Inflammatory macrophage treated with lipopolysaccharide for 4 hours (primary cell): ENCODE data around the gene COPE.
"Not testable (repeated sequence)": the region's sequence is repeated elsewhere in the genome, so short reads cannot be mapped to it uniquely, and the experiment has no call there.

ENCODE experiments used
- DNase-seq: peaks from one replicate; pipeline ENCODE4 v3.0.0-alpha.2; 2020

Gene COPE

DNA sequence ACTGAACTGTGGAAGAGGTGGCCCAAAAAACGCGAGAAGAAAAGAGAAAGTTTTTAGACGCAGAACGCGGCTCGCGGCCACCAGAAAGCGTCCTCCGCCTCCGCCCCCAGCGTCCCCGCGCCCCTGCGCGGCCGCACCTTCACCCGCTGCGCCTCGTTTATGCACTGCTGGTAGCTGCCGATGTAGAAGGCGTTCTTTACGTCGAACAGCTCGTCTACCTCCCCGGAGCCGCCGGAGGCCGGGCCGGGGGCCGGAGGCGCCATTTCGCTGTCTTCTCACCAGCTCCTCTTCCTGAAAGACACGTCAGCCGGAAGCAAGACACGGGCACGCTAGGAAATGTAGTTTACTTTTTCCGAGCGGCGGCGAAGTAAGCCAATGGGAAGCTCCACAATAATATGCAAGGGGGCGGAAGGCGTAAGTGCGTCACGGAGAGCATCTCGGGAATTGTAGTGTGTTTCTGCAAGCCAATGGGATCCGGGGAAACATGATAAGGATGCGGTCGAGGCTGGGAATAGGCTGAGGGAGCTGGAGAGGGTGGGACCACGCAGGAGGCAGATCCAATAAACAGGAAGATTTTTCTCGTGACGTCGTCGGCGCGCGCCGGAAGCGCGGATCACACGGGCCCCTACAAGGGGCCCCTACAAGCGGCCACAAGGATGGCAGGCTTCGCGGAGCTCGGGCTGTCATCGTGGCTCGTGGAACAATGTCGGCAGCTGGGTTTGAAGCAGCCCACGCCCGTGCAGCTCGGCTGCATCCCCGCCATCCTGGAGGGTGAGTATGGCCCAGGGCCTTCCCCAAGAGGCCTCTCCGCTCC is at the start of gene COPE, which contains the start of gene DDX49:
Gene COPE (minus strand): TSS at position 302 of the 814 bp plus-strand sequence. CDS start 39 bp downstream, at position 263.
Gene DDX49 (plus strand): TSS at position 630 of the 814 bp plus-strand sequence. CDS start 27 bp downstream, at position 657.
- DNase-seq: peak; percentile 100

DNA sequence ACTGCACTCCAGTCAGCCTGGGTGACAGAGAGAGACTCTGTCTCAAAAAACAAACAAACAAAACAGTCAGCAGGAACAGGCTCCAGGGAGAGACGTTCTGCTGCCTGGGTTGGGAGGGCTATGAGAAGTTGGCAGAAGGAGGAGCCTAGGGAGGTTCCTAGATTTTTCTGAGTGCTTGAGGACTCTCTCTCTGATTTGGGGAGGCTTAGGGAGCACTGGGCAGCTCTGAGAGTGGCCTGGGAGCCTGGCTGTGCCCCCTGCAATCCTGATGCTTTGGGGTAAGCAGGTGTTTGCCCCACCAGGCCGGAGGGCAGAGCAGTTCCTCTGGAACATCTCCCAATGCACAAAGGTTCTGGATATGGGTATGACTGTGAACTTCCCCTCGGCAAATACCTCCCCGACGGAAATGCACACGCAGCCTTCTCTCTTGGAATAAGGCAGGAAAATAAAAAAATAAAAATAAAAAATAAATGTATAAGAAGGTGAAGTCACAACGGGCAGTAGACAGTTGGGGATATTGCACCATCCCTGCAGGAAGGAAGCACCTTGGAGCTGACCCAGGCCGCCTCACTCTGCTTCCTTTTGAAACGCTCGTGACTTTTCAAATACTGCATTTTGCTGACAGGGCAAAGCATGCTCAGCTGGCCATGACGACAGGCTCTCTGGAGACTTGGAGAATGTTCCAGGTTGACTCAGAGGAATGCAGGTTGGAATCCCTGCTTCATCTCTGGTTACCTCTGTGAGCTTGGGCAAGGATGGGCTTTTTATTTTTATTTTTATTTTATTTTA is 48.4 kb upstream of the COPE start:
- peak; percentile 66 for DNase-seq

DNA sequence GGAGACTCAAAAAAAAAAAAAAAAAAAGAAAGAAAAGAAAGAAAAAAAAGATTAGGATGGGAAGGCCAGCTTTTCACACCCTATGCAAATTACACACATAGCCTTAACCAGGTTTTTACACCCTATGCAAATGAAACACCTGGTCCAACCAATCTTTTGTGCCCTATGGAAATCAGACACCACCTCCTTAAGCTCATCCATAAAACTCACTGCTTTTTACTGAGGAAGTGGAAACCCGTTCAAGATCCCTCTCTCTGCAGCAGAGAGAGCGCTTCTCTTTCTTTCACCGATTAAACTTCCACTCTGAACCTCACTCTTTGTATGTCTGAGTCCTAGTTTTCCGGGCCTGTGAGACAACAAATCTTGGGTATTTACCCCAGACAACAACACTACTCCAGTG is 47.1 kb upstream of the COPE start:
- no peak for DNase-seq

DNA sequence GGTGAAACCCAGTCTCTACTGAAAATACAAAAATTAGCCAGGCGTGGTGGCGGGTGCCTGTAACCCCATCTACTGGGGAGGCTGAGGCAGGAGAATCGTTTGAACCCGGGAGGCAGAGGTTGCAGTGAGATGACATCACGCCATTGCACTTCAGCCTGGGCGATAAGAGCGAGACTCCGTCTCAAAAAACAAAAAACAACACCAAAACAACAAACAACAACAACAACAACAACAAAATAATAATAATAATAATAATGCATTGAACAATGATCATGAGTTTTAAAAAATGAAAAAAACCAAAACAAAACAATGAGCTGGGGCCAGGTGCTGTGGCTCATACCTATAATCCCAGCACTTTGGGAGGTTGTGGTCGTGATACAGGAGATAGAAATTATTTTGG is 44.9 kb upstream of the COPE start:
- no peak for DNase-seq

DNA sequence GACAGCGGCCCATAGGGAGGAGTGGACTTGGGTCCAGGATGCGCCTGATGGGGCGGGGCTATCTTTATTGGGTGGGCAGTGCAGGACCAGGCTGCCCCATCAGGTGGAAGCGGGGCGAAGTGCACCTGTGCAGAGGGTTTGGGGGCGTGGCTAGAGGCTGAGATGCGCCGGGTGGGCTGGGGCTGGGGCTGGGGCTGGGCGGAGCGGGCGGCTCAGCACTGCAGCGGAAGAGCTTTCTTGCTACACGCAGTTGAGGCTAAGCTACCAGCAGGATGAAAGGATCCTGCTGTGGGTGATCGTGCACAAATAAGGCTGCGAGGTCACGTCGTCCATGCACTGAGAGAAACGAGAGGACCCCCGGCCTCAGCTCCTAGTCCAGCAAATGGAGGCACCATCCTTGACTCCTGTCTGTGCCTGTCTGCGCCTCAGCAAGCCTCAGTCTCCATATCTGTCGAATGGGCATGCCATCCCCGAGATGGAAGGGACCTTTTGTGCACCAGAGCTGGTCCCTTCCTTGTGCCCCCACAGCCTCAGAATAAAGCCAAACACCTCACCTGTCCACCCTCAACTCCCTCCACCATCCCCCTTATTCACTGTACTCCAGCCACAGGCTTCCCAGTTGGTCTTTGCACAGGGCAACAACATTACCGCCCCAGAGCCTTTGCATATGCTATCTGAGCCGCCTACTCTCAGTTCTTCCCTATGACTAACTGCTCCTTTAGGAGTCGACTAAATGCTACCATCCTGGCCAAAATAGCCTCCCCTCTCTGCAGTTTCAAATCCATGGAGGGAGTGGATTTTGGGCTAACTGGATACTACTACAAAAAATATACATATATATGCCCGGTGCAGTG is 42.8 kb upstream of the COPE start:
- DNase-seq: no peak

DNA sequence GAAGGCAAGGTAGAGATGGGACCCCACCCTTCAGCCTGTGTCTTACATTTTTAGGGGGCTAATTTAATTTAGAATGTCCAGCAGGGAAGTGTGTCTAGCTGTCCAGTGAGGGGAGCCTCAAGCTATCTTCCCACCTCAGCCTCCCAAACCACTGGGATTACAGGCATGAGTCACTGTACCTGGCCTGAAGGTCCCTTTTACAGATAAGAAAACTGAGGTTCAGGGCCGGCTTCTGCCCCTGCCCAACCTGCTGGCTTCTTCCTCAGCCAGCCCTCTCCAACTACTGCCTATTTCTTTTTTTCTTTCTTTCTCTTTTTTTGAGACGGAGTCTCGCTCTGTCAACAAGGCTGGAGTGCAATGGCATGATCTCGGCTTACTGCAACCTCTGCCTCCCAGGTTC is 41.2 kb upstream of the COPE start:
- no peak for DNase-seq

DNA sequence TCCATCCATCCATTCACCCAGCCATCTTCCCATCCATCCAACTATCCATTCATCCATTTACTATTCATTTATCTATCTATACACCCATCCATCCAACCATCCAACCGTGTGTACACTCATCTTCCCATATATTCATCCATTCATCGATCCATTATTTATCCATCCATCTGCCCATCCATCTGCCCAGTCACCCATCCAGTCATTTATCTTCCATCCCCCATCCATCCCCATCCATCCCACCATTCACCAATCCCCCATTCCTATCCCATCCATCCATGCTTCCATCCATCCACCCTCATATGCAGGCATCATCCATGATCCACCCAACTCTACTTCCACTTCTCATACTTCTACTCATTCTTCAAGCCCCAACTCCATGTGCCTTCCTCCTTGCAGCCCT is 35.9 kb upstream of the COPE start:
- DNase-seq: no peak

DNA sequence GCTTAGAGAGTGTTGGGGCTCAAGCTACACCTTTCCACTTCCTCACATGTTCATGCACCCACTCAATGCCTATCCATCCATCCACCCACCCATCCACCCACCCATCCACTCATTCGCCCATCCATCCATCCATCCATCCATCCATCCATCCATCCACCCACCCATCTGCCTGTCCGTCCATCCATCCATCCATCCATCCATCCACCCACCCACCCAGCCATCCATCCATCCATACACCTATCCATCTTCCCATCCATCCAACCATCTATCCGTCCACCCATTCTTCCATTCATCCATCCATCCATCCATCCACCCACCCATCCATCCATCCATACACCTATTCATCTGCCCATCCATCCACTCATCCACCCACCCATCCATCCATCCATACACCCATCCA is 34.9 kb upstream of the COPE start:
- DNase-seq: no peak

DNA sequence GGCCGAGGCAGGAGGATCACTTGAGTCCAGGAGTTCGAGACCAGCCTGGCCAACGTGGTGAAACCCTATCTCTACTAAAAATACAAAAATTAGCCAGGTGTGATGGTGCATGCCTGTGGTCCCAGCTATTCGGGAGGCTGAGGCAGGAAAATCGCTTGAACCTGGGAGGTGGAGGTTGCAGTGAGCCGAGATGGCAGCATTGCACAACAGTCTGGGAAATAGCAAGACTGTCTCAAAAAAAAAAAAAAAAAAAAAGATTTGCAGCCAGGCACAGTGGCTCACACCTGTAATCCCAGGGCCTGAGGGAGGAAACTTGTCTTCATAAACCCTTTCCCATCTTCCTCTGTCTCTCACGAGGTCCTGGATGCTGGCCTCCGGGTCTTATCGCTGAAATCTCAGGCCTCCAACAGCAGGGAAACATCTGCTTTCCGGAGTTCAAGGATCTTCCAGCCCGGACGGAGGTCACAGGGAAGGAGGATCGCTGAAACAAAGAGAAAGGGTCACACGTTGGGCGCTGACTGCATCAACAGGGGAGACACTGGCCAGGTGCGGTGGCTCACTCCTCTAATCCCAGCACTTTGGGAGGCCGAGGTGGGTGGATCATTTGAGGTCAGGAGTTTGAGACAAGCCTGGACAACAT is 33.3 kb upstream of the COPE start:
- not testable (repeated sequence) for DNase-seq

DNA sequence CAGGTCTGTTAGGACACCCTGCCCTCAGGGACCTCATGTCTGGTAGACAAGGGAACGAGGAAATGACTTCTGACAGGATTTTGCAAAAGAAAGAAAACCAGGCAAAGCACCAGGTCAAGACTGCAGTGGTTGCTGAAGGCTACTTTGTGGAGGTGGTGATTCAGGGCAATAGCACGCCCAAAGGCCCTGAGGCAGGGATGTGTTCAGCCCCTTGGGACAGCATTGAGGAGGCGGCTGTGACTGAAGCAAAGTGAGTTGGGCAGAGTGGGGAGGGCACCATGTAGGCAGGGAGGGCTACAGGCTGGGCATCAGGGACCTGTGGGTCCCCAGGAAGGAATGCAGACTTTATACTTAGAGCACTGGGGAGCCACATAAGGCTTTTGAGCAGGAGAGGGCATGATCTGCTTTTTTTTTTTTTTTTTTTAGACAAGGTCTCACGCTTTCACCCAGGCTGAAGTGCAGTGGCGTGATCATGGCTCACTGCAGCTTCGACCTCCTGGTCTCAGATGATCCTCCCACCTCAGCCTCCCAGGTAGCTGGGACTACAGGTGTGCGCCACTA is 32.6 kb upstream of the COPE start:
- DNase-seq: no peak

DNA sequence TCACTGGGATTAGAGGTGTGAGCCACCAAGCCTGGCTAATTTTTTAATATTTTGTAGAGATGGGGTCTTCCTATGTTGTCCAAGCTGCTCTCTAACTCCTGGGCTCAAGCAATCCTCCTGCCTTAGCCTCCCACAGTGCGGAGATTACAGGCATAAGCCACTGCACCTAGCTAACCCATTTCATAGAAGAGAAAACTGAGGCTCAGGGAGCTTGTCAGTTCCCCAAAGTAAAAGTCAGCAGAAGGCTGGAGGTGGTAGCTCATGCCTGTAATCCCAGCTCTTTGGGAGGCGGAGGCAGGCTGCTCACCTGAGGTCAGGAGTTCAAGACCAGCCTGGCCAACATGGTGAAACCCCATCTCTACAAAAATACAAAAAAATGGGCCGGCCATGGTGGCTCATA is 30.7 kb upstream of the COPE start:
- DNase-seq: no peak

DNA sequence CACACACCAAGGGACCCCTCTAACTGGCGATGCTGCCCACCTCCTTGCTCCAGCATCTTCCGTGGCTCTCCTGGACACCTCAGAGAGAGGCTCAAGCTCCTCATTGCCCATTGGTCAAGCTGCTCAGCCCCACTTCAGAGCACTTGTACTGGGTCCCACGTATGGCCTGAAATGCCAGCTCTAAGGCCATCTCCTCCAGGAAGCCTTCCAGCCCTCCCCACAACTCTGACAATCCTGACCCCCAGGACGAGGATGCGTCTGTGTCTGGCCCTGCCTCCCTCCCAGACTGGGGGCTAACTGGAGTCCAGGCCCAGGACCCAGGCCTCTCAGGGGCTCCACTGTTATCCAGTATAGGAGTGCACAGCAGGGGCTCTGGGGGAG is 29.8 kb upstream of the COPE start:
- DNase-seq: no peak

DNA sequence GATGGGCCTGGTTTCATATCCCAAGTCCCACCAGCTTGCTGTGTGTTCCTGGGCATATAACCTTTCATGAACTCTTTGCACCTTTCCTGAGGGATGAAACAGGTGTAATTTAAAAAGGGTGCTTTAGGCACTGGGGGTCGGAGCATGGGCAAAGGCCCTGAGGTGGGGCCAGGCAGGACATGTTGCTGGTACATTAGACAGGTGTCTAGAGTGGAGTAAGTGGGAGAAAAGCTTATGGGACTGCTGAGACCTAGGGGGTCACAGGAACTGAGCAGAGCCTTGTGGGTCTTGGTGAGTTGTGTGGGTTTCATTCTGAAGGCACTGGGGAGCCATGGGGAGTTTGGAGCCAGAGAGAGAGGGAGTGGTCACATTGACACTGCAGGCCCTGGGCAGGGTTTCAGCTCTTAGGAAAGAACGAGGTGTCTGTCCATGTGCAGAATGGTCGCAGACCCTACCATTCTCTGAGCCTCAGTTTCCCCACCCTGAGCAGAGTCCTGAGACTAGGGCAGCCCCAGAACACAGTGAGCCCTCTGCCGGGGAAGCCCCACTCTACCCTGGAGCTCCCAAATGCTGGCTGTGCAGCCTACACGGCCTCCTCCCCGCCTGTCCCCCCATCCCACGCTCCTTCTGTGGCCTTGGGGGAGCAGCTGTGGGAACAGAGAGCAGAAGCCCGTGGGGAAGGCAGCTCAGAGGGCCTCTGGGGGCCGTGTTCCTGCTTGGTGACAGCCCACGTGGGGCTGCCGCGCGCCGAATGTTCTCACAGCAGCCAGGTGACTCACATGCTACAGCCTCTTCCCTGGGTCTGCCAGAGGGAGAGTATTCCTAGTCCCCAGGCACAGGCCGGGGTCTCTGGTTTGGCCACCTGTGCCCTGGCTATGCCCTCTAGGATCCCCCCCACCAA is 29.1 kb upstream of the COPE start:
- no peak for DNase-seq

DNA sequence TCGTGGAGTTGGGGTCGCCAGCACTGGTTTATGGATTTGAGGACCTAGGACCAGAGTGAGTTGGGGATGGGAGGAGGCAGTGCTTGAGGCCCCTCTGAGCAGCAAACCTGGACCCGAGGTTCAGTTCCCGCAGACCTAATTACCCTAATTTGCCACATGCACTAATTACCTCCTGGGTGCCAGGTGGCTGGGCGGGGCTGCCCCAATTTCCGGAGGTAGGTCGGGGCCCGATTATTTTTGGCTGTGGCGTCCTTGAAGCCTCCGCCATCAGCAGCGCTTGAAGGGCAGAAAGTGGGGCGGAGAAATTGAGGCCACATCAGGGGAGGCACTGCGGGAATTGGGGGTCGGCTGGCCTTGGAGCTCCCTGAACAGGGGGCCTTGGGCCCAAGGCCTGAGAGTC is 27.7 kb upstream of the COPE start:
- no peak for DNase-seq

DNA sequence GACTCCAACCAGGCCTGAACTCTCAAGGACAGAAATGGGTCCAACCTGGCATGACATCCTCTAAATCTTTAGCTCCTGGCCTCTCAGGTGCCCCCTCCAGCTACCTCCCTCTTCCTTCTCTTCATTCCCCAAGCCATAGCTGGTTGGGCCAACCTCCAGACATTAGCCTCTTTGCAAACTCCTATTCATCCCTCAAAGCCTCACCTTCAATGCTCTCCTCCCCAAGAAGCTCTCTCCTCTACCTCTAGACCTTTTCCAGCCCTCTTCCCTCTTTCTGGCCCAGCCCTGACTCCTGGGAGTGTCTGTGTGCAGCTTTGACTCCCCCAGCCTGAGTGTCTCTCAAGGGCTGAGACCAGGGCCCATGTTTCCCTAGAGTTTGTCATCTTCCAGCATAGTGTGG is 27.1 kb upstream of the COPE start:
- no peak for DNase-seq

DNA sequence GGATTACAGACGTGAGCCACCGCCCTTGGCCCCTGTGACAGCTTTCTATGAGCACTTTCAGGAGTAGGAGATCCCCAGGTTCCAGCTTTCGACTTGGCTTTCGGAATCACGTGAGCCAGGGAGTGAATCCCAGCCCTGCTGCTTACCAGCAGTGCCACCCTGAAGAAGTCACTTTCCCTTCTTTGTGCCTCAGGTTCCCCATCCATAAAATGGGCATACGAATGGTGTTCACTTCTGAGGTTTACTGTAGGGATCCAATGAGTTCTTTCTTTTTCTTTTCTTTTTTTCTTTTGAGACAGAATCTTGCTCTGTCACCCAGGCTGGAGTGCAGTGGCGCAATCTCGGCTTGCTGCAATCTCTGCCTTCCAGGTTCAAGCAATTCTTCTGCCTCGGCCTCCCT is 26.1 kb upstream of the COPE start:
- no peak for DNase-seq

DNA sequence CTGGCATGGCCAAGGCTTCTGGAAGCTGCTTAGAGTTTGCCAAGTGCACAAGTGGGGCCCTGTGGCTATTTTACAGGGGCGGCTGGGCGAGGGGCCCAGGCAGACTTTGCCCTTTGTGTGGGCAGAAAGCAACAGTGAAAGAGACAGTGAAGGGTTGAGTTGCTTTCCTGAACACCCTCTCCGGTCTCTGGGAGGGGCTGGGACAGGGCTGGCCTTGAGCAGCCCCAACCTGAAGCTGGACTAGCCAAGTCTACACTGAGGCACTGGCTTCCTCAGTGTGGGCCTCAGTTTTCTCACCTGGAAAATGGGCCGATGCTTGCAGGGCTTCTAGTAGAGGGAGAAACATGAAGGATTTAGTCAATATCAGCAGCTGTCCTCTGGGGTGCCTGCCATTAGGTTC is 24.3 kb upstream of the COPE start:
- DNase-seq: no peak

DNA sequence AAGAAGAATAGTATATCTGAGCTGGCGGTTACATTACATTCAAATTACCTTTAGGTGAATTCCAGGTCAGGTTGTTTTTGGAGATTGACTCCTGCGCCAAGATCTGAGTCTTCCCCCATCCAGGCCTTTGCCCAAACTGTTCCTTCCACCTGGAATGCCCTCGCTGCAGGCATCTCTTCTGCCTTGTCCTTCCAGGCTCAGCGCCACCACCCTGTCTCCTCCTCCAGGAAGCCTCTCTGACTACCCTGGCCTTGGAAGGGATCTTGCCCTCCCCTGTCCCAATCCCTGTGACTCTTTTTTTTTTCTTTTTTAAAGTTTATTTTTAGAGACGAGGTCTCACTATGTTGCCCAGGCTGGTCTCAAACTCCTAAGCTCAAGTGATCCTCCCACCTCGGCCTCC is 23.5 kb upstream of the COPE start:
- DNase-seq: no peak

DNA sequence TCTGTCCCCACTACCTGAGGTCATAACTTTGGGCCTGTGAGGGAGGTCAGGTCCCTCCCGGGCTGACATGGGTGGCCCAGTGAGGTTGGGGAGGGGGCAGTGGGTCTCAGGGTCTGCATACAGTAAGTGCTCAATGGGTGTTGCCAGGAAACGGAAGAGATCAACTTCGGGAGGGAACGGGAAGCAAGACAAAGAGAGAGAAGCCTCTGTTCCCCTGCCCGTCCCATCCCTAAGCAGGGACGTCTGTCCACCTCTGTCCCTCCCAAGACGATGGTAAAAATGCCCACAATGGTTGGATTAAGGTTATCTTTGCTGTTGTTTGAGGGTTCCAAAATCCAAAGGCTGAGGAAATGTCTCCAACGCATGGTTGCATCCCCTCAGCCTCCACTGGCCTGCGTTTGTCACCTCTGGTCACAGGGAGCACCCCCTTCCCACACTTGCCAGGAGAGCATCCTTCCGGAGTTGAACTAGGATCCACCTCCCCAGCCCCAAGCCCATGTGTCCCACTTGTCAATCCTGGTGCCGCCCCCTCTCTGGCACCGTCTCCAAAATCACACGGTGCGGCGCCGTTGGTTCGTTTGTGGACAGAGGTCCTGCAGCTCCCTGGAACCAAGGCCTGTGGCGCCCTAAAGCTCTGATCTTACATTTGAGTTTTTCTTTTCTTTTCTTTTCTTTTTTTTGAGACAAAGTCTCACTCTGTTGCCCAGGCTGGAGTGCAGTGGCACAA is 22.6 kb upstream of the COPE start:
- no peak for DNase-seq

DNA sequence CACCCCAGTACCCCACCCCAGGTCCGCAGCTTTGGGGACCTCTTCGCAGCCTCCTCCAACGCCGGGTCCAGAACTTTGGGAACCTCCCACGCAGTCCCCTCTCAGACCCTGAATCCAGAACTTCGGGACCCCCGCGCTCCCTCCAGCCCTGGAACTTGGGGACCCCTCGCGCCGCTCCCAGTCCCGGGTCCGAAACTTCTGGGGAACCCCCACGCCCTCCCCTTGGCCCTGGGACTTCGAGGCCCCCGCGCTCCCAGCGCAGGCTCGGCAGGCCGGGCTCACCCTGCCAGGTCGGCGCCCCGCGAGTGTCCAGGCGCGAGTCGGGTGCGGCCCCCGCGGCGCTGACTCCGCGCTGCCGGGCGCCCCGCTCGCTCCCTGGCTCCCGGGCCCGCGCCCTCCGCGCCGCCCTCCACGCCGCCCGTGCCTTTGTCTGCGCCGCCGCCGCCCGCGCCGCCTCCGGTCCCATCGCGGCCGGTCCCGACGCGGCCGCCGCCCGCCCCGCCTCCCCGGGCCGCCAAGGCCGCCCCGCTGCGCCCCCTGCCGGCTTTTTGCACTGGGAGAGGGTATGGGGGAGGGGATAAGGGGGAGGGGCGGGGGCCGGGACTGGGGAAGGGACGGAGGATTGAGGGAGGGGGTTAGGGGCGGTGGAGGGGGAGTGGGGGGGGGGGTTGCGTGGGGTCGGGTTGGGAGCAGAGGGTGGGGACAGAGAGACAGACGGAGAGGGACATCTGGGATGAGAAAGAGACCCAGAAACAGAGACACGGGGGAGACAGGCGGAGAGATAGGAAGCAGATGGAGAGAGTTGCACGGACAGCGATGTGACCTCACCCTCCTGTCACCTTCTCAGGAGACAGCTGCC is 21.8 kb upstream of the COPE start, which contains the start of gene HOMER3:
Gene HOMER3 (minus strand): TSS at position 449 of the 859 bp plus-strand sequence. CDS start 2,235 bp downstream, outside the sequence.
- peak; percentile 68 for DNase-seq
